ENCODE data around the gene SORCS2. TPM values are rescaled to one million over a fixed set of nuclear protein-coding genes. Genes with fewer than 3 reads are reported as not detected.

SORCS2 gene
- polyA plus RNA-seq, 1 donor (not counting 4 experiments of a cell fraction or from before 2014, with no cell fraction given), result 0.09 TPM

DNA sequence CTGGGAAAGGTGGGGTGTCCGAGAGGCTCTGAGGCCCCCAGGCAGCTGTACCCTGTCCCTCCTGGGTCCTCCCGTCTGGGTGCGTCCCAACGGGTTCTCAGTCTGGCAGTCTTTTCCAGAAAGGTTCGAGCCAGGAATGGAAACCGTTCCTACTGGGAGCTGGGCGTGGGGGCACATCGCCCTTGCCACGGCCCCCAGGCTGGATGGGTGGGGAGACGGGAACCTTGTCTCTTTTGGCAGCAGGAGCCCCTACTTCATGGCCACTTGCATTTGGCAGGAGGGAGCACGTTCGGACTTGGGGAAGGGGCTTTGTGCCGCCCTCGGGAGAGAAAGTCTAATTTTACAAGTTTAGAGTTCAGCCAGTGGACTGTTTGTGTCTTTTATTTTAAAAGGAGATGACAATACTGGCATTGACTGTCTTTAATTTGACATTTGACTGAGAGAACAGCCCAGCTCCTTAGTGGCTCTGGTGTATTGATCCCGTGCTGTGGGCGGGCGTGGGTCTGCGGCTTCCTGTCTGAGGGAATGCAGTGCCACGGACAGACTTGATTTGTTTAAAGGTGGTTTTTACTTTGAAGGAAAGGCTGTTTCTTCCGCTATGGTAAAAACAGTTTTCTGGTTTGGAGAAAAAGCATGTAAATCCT, 95.1 kb downstream of the SORCS2 start:
- Histone ChIP-seq H3K9me1 (ENCODE audit: control insufficient read depth, extremely low read depth, insufficient read depth, low read length) (no peaks in the 10 kb centered on the region), H3K4me2 (ENCODE audit: control insufficient read depth, extremely low read depth, insufficient read depth, low read depth, low read length) (no peak overlapping the region), H3K36me3 (ENCODE audit: control insufficient read depth in 2 of 2, extremely low read depth in 1 of 2, insufficient read depth in 2 of 2, low read length in 2 of 2) (no peaks in the 10 kb centered on the region), H3K9ac (ENCODE audit: control insufficient read depth, extremely low read depth, insufficient read depth, low read length) (no peak overlapping the region), H3K27ac (ENCODE audit: control insufficient read depth, insufficient read depth, low read length) (no peak overlapping the region), H3K79me2 (ENCODE audit: control insufficient read depth, insufficient read depth, low read length) (no peaks in the 10 kb centered on the region), H2AFZ (ENCODE audit: control insufficient read depth, low read length) (no peak overlapping the region), H4K20me1 (ENCODE audit: control insufficient read depth, extremely low read depth, insufficient read depth, low read length) (peaks cover 3% of the 10 kb centered on the region), H3K27me3 (ENCODE audit: control insufficient read depth, extremely low read depth, insufficient read depth, low read length) (peaks cover 55% of the 10 kb centered on the region), H3K9me3 (ENCODE audit: control insufficient read depth, low read depth, low read length) (no peaks in the 10 kb centered on the region), H3K4me1 (ENCODE audit: control insufficient read depth, extremely low read depth, insufficient read depth, low read length) (no peaks in the 10 kb centered on the region), H3K4me3 (ENCODE audit: control insufficient read depth in 2 of 3, extremely low read depth in 1 of 3, insufficient read depth in 2 of 3, low read depth in 1 of 3, low read length in 3 of 3) (no peak overlapping the region)
- FAIRE-seq, result no peak
- TF ChIP-seq EZH2 (IDR thresholded peaks at IDR 0.05; ENCODE audit: low read length), result peak; percentile 1
- TF ChIP-seq, protein P1, sequence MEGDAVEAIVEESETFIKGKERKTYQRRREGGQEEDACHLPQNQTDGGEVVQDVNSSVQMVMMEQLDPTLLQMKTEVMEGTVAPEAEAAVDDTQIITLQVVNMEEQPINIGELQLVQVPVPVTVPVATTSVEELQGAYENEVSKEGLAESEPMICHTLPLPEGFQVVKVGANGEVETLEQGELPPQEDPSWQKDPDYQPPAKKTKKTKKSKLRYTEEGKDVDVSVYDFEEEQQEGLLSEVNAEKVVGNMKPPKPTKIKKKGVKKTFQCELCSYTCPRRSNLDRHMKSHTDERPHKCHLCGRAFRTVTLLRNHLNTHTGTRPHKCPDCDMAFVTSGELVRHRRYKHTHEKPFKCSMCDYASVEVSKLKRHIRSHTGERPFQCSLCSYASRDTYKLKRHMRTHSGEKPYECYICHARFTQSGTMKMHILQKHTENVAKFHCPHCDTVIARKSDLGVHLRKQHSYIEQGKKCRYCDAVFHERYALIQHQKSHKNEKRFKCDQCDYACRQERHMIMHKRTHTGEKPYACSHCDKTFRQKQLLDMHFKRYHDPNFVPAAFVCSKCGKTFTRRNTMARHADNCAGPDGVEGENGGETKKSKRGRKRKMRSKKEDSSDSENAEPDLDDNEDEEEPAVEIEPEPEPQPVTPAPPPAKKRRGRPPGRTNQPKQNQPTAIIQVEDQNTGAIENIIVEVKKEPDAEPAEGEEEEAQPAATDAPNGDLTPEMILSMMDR (optimal IDR thresholded peaks at IDR 0.05 in 1 of 3, IDR thresholded peaks at IDR 0.05 in 1 of 3, conservative IDR thresholded peaks at IDR 0.05 in 1 of 3; ENCODE audit: extremely low read depth in 1 of 3, insufficient read depth in 2 of 3, low read length in 3 of 3), result no peak
- no peak for DNase-seq (ENCODE audit: low read depth, low spot score)
- dilution Hi-C loops (cut with MboI; ENCODE audit: extremely low pct_ligation_motif_present, low sequenced_read_pairs), result no loop called here

DNA sequence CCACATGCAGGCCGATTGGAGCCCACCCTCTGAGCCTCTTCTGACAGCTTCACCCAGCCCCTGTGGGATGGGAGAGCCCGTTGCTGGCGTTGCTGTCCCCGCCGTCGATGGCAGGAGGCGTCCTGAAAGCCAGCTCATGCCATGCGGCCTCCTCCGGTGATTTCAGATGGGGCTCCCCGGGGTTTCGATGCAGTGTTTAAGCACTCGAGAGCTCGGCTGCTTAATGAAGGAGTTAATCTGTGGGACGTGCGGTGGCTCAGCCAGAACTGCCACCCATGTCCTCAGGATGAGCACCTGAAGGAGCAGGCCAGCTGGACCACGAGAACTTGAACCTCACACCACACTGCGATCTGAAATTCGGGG, 95.6 kb downstream of the SORCS2 start:
- H3K4me3 ChIP-seq (ENCODE audit: control insufficient read depth in 2 of 3, extremely low read depth in 1 of 3, insufficient read depth in 2 of 3, low read depth in 1 of 3, low read length in 3 of 3), result no peak overlapping the region
- H3K4me2 ChIP-seq (ENCODE audit: control insufficient read depth, extremely low read depth, insufficient read depth, low read depth, low read length), result no peak overlapping the region
- TF ChIP-seq EZH2 (IDR thresholded peaks at IDR 0.05; ENCODE audit: low read length), result no peak
- TF ChIP-seq, protein P1 (optimal IDR thresholded peaks at IDR 0.05 in 1 of 3, IDR thresholded peaks at IDR 0.05 in 1 of 3, conservative IDR thresholded peaks at IDR 0.05 in 1 of 3; ENCODE audit: extremely low read depth in 1 of 3, insufficient read depth in 2 of 3, low read length in 3 of 3), result no peak
- no peak overlapping the region for H3K9ac ChIP-seq (ENCODE audit: control insufficient read depth, extremely low read depth, insufficient read depth, low read length)
- H3K9me1 ChIP-seq (ENCODE audit: control insufficient read depth, extremely low read depth, insufficient read depth, low read length), result no peaks in the 10 kb centered on the region
- H4K20me1 ChIP-seq (ENCODE audit: control insufficient read depth, extremely low read depth, insufficient read depth, low read length), result peaks cover 3% of the 10 kb centered on the region
- H3K36me3 ChIP-seq (ENCODE audit: control insufficient read depth in 2 of 2, extremely low read depth in 1 of 2, insufficient read depth in 2 of 2, low read length in 2 of 2), result no peaks in the 10 kb centered on the region
- H3K27ac ChIP-seq (ENCODE audit: control insufficient read depth, insufficient read depth, low read length), result no peak overlapping the region
- no peaks in the 10 kb centered on the region for H3K4me1 ChIP-seq (ENCODE audit: control insufficient read depth, extremely low read depth, insufficient read depth, low read length)
- H3K9me3 ChIP-seq (ENCODE audit: control insufficient read depth, low read depth, low read length), result no peaks in the 10 kb centered on the region
- H3K79me2 ChIP-seq (ENCODE audit: control insufficient read depth, insufficient read depth, low read length), result no peaks in the 10 kb centered on the region
- no peak overlapping the region for H2AFZ ChIP-seq (ENCODE audit: control insufficient read depth, low read length)
- H3K27me3 ChIP-seq (ENCODE audit: control insufficient read depth, extremely low read depth, insufficient read depth, low read length), result peaks cover 60% of the 10 kb centered on the region
- dilution Hi-C loops (cut with MboI; ENCODE audit: extremely low pct_ligation_motif_present, low sequenced_read_pairs), result no loop called here
- FAIRE-seq (no peak), DNase-seq (ENCODE audit: low read depth, low spot score) (no peak)

All from keratinocyte (primary cell).